ENCODE results near the gene CLIP2.

The CLIP2 gene

GRCh38 chr7:74272305-74273038 lies 16.7 kb upstream of the CLIP2 start:
- DNase-seq: peak in 1 of 2 experiments; percentile 64

GRCh38 chr7:74275401-74275881 lies 13.8 kb upstream of the CLIP2 start:
- peak in 1 of 2 experiments; percentile 24 for DNase-seq

GRCh38 chr7:74277636-74278035 lies 11.6 kb upstream of the CLIP2 start:
- no peak for DNase-seq

- no peak for DNase-seq
Measured at GRCh38 chr7:74280985-74281384, 8.2 kb upstream of the CLIP2 start.

GRCh38 chr7:74282748-74283459 lies 6.3 kb upstream of the CLIP2 start:
- DNase-seq: no peak

- no peak for DNase-seq
Measured at GRCh38 chr7:74283858-74284447, 5.3 kb upstream of the CLIP2 start.

GRCh38 chr7:74284781-74285259 lies 4.4 kb upstream of the CLIP2 start:
- DNase-seq: no peak

GRCh38 chr7:74286131-74286530 lies 3.1 kb upstream of the CLIP2 start:
- no peak for DNase-seq

- no peak for DNase-seq
Measured at GRCh38 chr7:74287303-74288033, 1.7 kb upstream of the CLIP2 start.

GRCh38 chr7:74288034-74288881 lies 949 bp upstream of the CLIP2 start:
- no peak for DNase-seq

GRCh38 chr7:74289659-74290552 lies 699 bp downstream of the CLIP2 start:
- peak in 1 of 2 experiments; percentile 26 for DNase-seq

GRCh38 chr7:74290553-74290950 lies 1.3 kb downstream of the CLIP2 start:
- DNase-seq: no peak

- no peak for DNase-seq
Measured at GRCh38 chr7:74290981-74291441, 1.8 kb downstream of the CLIP2 start.

GRCh38 chr7:74291535-74291934 lies 2.3 kb downstream of the CLIP2 start:
- no peak for DNase-seq

- DNase-seq: no peak
Measured at GRCh38 chr7:74292757-74293576, 3.8 kb downstream of the CLIP2 start.

GRCh38 chr7:74293577-74293908 lies 4.3 kb downstream of the CLIP2 start:
- no peak for DNase-seq

GRCh38 chr7:74294191-74294998 lies 5.2 kb downstream of the CLIP2 start:
- no peak for DNase-seq

GRCh38 chr7:74297516-74298233 lies 8.5 kb downstream of the CLIP2 start:
- DNase-seq: no peak

All from SW 1271 (cell line).